CD4-positive, alpha-beta T cell treated with Interleukin-15 for 1 hour (primary cell): Measurements from ENCODE around the gene CCM2.
"Not testable (repeated sequence)": the region's sequence is repeated elsewhere in the genome, so short reads cannot be mapped to it uniquely, and the experiment has no call there.

ENCODE experiments used
- DNase-seq: peaks from one replicate; pipeline ENCODE4 v3.0.0-alpha.2; 2020

CCM2 gene

GRCh38 chr7:45007571-45008328 lies 7.7 kb downstream of the CCM2 start:
- no peak for DNase-seq

- DNase-seq = no peak
These were observed 13.5 kb downstream of the CCM2 start for GRCh38 chr7:45013465-45013967.

GRCh38 chr7:45015313-45015712 lies 15.3 kb downstream of the CCM2 start:
- no peak for DNase-seq

GRCh38 chr7:45017253-45017652 lies 17.3 kb downstream of the CCM2 start:
- no peak for DNase-seq

- no peak for DNase-seq
These were observed 20.9 kb downstream of the CCM2 start for GRCh38 chr7:45020915-45021314.

GRCh38 chr7:45021604-45022296 lies 21.7 kb downstream of the CCM2 start:
- no peak for DNase-seq

GRCh38 chr7:45024126-45024744 lies 24.2 kb downstream of the CCM2 start:
- DNase-seq = no peak

- DNase-seq = not testable (repeated sequence)
These were observed 25.5 kb downstream of the CCM2 start for GRCh38 chr7:45025473-45025872.

- DNase-seq = no peak
These were observed 26.0 kb downstream of the CCM2 start for GRCh38 chr7:45026013-45026412.

- DNase-seq = peak; percentile 31
These were observed 27.2 kb downstream of the CCM2 start for GRCh38 chr7:45026984-45027773.

- no peak for DNase-seq
These were observed 27.7 kb downstream of the CCM2 start for GRCh38 chr7:45027774-45028114.

- no peak for DNase-seq
These were observed 28.3 kb downstream of the CCM2 start for GRCh38 chr7:45028138-45028919.

GRCh38 chr7:45028920-45029344 lies 28.9 kb downstream of the CCM2 start:
- no peak for DNase-seq

- no peak for DNase-seq
These were observed 31.8 kb downstream of the CCM2 start for GRCh38 chr7:45031829-45032228.

- DNase-seq = no peak
These were observed 32.4 kb downstream of the CCM2 start for GRCh38 chr7:45032421-45032820.

GRCh38 chr7:45033261-45033930 lies 33.4 kb downstream of the CCM2 start:
- no peak for DNase-seq

GRCh38 chr7:45033931-45034290 lies 33.9 kb downstream of the CCM2 start:
- DNase-seq = no peak

GRCh38 chr7:45034710-45035109 lies 34.7 kb downstream of the CCM2 start:
- DNase-seq = not testable (repeated sequence)

- no peak for DNase-seq
These were observed 35.4 kb downstream of the CCM2 start for GRCh38 chr7:45035371-45035770.

- DNase-seq = no peak
These were observed 35.9 kb downstream of the CCM2 start for GRCh38 chr7:45035893-45036292.

- no peak for DNase-seq
These were observed 36.3 kb downstream of the CCM2 start for GRCh38 chr7:45036317-45036716.

- DNase-seq = no peak
These were observed 36.8 kb downstream of the CCM2 start for GRCh38 chr7:45036796-45037195.
